HG03064 (cell line): ENCODE measurements around the gene DNAAF2.
"Not testable (repeated sequence)": the region's sequence is repeated elsewhere in the genome, so short reads cannot be mapped to it uniquely, and the experiment has no call there.

Experiments used
- ATAC-seq: cut with Tn5 transposase; IDR thresholded peaks from one replicate; pipeline ENCODE4 v1.9.1; 2021; ENCODE audit warnings: low read depth; ENCODE audit not compliant: unreplicated experiment

DNAAF2 gene

DNA sequence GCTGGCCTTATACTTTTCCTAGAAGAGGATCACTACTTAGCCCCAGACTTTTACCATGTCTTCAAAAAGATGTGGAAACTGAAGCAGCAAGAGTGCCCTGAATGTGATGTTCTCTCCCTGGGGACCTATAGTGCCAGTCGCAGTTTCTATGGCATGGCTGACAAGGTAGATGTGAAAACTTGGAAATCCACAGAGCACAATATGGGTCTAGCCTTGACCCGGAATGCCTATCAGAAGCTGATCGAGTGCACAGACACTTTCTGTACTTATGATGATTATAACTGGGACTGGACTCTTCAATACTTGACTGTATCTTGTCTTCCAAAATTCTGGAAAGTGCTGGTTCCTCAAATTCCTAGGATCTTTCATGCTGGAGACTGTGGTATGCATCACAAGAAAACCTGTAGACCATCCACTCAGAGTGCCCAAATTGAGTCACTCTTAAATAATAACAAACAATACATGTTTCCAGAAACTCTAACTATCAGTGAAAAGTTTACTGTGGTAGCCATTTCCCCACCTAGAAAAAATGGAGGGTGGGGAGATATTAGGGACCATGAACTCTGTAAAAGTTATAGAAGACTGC is 12.9 kb downstream of the DNAAF2 start:
- no peak for ATAC-seq

DNA sequence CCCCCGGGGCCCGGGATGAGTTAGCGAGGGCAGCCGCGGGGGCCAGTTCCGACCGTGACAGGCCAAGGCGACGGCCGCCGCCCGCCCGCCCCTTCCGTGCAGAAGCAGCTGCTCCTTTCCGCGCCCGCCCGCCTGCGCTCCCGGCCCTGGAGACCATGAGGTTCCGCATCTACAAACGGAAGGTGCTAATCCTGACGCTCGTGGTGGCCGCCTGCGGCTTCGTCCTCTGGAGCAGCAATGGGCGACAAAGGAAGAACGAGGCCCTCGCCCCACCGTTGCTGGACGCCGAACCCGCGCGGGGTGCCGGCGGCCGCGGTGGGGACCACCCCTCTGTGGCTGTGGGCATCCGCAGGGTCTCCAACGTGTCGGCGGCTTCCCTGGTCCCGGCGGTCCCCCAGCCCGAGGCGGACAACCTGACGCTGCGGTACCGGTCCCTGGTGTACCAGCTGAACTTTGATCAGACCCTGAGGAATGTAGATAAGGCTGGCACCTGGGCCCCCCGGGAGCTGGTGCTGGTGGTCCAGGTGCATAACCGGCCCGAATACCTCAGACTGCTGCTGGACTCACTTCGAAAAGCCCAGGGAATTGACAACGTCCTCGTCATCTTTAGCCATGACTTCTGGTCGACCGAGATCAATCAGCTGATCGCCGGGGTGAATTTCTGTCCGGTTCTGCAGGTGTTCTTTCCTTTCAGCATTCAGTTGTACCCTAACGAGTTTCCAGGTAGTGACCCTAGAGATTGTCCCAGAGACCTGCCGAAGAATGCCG is 13.7 kb downstream of the DNAAF2 start:
- ATAC-seq = peak; percentile 29

DNA sequence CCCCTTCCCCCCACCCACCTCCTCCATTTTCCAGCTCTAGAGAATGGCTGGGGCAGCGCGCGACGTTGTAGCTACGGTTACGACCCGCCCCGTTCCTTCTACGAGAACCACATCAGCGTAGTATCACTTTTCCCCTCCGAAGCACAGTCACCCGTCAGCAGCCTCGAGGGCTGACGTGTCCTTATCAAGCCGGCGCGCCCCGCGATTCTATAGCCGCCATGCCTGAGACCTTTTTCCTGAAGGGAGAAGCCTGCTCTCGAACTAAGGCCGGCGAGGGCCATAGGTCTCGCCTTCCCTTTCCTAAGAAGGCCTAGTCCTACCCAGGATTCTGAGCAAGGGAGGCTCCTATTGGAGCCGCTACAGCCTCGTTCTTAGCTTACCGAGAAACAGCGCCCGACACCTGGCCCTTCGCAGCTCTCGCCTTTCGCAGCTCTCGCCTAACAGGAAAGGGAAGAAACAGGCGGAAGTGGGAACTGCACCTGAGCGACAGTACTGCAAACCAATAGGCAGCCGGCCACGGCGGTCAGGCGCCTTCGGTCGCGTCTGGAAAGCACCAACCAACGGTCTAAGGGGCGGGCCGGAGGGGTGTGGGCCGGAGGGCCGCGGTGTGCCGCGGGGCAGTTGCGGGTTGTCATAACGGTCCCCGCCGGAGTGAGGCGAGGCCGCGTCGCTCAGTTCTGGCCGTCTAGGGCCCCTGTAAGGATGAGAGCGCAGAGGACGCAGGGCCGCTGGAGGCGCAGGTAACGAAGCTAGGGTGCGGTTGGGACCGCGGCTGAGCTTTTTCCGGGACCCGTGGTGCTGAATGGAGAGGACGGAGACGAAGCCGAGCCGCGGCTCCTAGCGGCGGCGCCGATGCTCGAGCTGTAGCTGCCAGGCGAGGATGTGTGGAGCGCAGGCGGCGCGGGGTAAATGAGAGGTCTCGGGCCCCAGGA is 14.6 kb downstream of the DNAAF2 start, which contains the start of the genes MGAT2 and RPL36AL:
Gene MGAT2 (plus strand): TSS at position 618 of the 932 bp plus-strand sequence. CDS start 470 bp downstream, outside the sequence.
Gene RPL36AL (minus strand): TSS at position 445 of the 932 bp plus-strand sequence. CDS start 1,522 bp downstream, outside the sequence.
- ATAC-seq = peak; percentile 93

DNA sequence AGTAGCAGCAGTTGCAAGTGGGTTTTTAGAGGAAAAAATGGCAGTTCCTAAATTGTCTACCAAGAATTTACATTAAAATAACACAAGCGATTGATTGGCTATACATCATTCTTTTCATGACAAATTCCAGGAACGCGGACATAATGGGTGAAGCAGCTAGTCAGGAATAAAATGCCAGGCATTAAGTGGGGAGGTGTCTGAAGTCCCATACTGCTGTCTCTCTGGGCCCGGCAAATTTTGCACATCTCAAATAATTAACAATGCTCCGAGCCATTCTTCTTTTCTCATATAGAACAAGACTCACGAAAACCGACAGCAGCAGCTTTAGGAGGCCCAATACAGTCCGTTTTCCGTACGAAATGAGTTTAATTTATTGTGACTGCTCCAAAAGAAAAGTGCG is 15.3 kb downstream of the DNAAF2 start:
- no peak for ATAC-seq

DNA sequence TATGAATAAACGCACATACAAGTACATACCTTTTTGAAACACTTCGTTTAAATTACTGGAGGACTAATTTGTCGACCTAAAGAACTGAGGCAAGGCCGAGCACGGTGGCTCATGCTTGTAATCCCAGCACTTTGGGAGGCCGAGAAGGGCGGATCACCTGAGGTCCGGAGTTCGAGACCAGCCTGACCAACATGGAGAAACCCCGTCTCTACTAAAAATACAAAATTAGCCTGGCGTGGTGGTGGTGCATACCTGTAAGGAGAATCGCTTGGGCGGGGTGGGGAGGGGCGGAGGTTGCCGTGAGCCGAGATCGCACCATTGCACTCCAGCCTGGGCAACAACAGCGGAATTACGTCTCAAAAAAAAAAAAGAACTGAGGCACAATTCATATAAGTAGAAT is 15.8 kb downstream of the DNAAF2 start:
- not testable (repeated sequence) for ATAC-seq

DNA sequence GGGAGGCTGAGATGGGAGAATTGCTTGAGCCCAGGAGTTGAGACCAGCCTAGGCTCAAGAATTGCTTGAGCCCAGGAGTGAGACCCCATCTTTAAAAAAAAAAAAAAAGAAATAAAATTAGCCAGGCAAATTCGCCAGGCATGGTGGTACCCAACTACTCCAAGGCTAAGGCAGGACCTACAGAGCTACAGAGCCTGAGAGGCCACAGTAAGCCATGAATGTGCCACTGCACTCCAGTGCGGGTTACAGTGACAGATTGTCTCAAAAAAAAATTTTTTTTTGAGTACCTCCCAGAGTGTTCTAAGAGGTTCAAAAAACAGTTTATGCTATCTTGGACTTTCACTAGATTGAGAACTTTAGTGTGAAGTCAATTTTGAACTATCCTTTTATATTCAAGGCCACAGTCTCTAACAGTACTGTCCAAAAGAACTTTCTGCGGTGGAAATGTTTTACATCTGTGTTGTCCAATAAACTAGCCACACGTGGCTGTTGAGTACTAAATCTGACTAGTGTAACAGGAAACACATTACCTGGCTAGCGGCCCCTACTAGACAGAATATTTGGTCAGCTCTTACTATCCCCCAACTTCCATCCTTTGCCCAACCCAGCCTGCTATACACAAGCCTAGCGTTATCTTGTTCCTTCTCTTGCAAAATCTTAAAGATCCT is 17.1 kb downstream of the DNAAF2 start:
- ATAC-seq = no peak

DNA sequence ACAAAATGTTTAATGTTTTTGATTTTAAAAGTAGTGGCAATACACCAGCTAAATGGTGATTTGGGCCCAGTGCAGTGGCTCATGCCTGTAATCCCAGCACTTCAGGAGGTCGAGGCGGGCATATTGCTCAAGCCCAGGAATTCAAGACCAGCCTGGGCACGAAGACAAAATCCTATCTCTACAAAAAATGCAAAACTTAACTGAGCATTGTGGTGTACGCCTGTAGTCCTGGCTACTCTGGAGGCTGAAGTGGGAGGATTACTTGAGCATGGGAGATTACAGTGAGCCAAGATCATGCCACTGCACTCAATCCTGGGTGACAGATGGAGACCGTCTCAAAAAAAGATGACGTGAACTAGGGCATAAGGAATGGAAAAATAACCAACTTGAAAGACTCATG is 19.3 kb downstream of the DNAAF2 start:
- ATAC-seq = no peak

DNA sequence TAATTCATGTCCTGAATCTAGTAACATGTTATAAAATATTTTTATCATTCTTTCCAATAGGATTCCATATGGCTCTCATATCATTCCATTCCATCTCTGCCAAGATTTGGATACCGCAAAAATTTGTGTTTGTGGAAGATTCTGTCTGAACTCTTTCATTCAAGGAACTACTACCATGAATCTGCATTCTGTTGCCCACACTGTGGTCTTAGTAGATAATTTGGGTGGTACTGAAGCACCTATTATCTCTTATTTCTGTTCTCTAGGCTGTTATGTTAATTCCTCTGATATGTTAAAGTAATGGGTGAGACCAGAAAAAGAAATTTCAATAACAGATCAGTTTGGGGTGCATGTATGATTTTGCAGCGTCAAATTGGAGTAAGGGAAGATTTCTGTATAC is 20.8 kb downstream of the DNAAF2 start:
- no peak for ATAC-seq

DNA sequence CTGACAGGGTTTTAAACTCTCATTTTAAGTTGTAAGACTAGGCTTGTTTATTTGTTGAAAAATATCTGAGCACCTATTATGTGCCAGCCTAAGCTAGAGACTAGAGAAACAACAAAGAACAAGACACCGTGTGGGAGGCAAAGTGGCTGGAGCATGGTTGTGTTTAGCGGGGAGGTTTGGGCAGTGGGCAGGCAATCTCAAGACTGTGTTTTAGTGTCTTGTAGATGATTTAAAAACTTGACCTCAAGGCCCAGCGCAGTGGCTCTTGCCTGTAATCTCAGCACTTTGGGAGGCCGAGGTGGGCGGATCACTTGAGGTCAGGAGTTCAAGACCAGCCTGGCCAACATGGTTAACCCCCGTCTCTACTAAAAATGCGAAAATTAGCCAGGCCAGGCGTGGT is 22.4 kb downstream of the DNAAF2 start:
- no peak for ATAC-seq

DNA sequence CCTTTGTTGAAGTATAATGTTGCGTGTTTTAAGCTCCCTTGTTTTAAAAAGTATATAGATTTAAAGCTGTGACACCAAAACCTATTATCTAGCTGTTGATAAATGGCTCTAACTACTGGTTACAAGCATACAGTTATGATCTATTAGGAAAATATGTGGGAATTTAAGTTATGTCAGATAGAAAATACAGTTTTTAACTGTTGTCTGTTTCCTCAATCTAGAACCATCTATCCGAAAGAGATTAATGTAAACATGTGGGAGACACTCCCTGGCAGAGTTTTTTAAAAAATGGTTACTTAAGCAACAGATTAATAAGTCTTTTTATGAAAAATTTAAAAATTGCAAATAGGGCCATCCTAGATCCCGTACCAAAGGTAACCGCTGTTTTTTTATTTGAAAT is 22.8 kb downstream of the DNAAF2 start:
- no peak for ATAC-seq

DNA sequence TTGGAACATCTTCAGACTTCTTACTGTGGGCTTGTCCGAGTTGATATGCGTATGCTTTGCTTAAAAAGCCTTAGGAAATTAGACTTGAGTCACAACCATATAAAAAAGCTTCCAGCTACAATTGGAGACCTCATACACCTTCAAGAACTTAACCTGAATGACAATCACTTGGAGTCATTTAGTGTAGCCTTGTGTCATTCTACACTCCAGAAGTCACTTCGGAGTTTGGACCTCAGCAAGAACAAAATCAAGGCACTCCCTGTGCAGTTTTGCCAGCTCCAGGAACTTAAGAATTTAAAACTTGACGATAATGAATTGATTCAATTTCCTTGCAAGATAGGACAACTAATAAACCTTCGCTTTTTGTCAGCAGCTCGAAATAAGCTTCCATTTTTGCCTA is 27.5 kb downstream of the DNAAF2 start:
- no peak for ATAC-seq

DNA sequence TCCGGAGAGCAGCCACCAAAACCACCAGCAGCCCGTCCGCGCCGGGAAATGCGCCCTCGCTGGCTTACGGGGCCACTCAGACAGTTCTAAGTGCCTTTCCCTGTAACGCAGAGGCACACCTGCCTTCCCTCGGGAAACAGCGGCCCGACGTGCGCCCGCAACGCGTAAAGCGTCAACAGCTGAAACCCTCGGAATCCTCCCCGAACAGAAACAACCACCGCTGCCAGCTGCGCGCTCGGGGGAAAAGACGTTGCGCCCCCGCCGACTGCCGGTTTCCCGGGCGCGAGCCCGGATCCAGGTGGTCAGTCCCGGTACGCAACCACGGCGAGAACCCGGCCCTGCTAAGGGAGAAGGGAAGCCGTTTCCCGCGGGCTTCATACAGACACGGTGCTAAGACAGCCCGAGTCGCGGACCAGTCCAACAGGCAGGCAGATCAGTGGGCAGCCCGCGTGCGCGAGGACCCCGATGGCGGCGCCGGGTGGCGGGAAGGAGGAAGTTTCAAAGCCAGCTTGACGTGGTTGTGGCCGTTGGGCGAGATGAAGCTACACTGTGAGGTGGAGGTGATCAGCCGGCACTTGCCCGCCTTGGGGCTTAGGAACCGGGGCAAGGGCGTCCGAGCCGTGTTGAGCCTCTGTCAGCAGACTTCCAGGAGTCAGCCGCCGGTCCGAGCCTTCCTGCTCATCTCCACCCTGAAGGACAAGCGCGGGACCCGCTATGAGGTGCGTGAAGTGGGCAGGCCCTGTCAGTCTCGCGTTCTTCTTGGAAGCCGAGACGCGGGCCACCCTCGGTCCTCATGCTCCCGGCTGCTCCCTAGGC is 36.4 kb downstream of the DNAAF2 start, which contains the start of gene LRR1:
Gene LRR1 (plus strand): TSS at position 456 of the 816 bp plus-strand sequence. CDS start 81 bp downstream, at position 537.
- peak; percentile 60 for ATAC-seq

DNA sequence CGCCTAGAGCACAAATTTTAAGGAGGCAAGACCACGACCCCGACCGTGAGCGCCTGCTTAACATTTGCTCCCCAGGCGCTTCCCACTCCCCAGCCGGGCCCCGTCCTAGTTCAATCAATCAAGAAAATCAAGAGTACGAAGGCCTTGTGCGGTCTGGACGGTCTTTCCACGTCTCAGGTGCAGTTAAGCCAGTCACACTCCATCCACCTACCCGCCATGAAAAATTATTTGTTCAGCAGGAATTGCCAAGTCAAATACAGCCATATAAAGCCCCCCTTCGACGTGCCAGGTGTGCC is 36.9 kb downstream of the DNAAF2 start:
- ATAC-seq = no peak

DNA sequence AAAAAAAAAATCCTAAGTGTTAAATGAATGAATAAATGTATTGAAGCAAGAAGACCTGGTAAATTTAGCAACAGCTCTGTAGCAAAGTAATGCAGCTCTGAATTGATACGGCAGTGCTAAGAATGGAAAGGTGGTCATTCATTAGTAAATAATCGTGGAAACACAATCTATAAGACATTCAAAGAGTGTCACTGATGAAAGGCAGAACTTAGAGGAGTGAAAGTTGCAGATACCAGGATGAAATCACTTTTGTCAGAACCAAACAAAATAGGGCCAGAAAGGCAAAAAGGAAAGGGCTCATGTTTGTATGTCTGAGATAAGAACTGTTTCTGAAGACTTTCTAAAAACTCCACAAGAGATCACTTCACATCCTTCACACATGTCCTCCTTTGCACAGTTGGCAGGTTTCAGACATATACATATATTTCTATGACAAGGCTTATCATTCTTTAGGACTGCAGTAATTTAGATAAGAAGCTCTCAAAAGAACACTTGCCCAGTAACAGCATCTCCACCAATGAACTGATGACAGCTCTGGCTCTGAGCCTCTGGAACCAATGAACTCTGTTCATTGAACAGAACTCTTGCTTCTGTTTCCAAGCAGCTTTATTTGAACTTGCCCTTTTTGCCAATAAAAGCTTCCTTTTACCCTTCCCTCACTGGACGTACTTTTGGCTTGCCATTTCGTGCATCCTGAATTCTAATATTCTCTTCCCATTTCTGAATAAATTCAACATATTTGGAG is 40.5 kb downstream of the DNAAF2 start:
- ATAC-seq = no peak

DNA sequence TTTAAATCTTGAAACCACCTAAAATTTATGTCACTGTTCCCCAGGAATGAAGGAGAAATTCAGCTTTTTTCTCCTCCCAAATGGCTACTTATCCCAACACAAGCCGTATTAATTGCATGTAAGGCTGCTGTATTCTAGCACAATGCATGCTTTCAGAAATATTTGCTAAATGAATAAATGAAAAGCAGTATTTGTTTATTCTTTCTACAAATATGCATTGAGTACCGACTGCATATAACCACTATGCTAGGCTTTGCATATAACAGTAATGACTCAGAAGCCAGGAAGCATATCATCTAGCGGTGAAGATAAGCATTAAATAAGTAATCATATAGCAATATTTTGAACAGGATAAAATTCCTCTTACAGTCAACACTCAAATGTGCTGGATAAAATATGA is 42.0 kb downstream of the DNAAF2 start:
- ATAC-seq = no peak

DNA sequence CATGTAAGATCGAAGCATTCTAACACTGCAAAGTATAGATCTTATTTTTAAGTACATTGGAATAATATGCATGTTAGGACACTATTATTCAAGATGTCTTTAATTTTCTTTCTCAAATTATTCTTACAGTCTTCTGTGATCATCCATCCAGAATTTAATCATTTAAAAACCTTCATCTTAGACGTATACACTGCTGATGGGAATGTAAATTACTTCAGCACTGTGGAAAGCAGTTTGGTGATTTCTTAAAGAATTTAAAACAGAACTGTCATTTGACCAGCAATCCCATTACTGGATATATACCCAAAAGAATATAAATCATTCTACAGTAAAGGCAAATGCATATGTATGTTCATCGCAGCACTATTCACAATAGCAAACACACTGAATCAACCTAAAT is 45.7 kb downstream of the DNAAF2 start:
- no peak for ATAC-seq

DNA sequence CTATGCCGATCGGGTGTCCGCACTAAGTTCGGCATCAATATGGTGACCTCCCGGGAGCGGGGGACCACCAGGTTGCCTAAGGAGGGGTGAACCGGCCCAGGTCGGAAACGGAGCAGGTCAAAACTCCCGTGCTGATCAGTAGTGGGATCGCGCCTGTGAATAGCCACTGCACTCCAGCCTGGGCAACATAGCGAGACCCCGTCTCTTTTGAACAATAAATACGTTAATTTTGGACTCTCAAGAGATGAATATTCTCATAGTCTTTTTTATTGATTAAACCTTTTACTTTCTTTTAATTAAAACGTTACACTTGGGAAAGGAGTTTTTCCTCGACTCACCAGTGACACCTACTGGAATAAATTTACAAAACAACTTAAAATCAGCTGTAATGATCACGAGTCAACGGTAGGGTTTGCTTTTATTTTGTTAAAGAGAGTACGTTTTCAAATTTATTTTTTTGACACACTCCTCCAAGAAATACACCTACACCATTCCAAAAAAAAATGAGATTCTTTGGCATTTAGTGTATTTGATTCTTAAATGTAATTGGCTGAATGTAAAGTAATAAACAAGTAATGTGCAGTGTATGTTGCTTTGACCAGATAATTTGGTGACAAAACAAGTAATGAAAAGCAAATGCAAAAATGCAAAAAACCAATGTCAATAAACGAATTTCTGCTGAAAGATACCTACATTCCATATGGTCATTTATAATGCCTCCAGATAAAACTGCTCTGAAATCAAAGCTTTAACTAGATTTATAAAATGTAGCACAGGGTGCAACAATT is 48.2 kb downstream of the DNAAF2 start:
- peak; percentile 29 for ATAC-seq
